Colonic mucosa (tissue), 4 donors: ENCODE measurements around the gene SCFD2. TPM values are rescaled to one million over a fixed set of nuclear protein-coding genes. Genes with fewer than 3 reads are reported as not detected.

Experiments used
- DNase-seq: peaks from one replicate; pipeline ENCODE4 v3.0.0-alpha.2; 2020
- H3K27ac ChIP-seq: fragments of 200-600 bp; one replicate; pipeline ENCODE4 v1.8.0; 2021
- H3K27me3 ChIP-seq: fragments of 200-600 bp; one replicate; pipeline ENCODE4 v1.8.0; 2021
- H3K36me3 ChIP-seq: fragments of 200-600 bp; one replicate; pipeline ENCODE4 v1.8.0; 2021
- H3K4me1 ChIP-seq: fragments of 200-600 bp; one replicate; pipeline ENCODE4 v1.8.0; 2021; ENCODE audit warnings: mild to moderate bottlenecking
- H3K4me3 ChIP-seq: fragments of 200-600 bp; one replicate; pipeline ENCODE4 v1.8.0; 2021
- H3K9ac ChIP-seq, 2 donors: one replicate each; pipeline ENCODE4 v1.7.0; 2013; ENCODE audit warnings: control low read depth in 2 of 2, low read depth in 2 of 2, low read length in 2 of 2
- H3K9me3 ChIP-seq: fragments of 200-600 bp; one replicate; pipeline ENCODE4 v1.8.0; 2021
- CTCF ChIP-seq: fragments of 200-600 bp; IDR thresholded peaks from one replicate; pipeline ENCODE4 v1.8.0; 2022; ENCODE audit warnings: antibody characterized with exemption, mild to moderate bottlenecking
- intact Hi-C: fragments of 100-400 bp; cut with DNase I; formaldehyde crosslinking; loops from one replicate; pipeline ENCODE4 v1.14.1; 2022
- total RNA-seq, 2 donors: library from RNA; stranded (reverse); fragmentation: NEBNext Ultra II Directional in 1 of 2; extraction: Animal tissue kit (Norgen Biotek cat#: 25700) in 1 of 2; gene quantifications; one replicate each; pipeline ENCODE4 v1.2.1, GENCODE V29; 2021
- donor health status: healthy.
- donor health status: DM: no; HTN: no; CAD: no.
- donor health status: DM: no; HTN: no; CAD: no.

Gene SCFD2
- total RNA-seq, 2 donors from 2014 or later: 11.5 to 29.4 TPM

- Histone ChIP-seq H3K9ac (no peak overlapping the region), H3K4me3 (no peak overlapping the region), H3K4me1 (no peaks in the 10 kb centered on the region), H3K36me3 (no peaks in the 10 kb centered on the region), H3K27me3 (no peaks in the 10 kb centered on the region), H3K27ac (no peak overlapping the region), H3K9me3 (no peaks in the 10 kb centered on the region)
- intact Hi-C loops: no loop called here
- no peak for DNase-seq
- no peak for TF ChIP-seq CTCF
Observed at GRCh38 chr4:52870225-52870624, 495.6 kb downstream of the SCFD2 start.

DNA sequence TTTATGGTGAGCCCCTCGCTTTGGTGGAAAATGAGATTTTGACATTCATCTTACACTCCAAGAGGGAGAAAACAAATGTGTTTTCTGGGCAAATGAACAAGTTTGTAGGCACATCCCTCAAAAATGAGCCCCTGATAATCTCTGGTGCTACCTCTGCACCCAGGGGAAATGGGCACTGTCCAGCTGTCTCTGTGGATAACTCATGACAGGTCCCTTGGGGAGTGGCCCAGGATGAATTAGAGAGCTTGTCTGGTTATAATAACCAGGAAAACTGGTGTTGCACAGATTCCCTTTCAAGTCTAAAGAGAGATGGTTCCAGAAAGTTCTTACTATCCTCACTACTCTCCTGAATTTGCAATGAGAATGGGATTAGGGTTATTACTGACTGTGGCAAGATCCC lies 496.2 kb downstream of the SCFD2 start:
- Histone ChIP-seq H3K4me3 (no peak overlapping the region), H3K27me3 (no peaks in the 10 kb centered on the region), H3K4me1 (no peaks in the 10 kb centered on the region), H3K36me3 (no peaks in the 10 kb centered on the region), H3K9ac (no peak overlapping the region), H3K9me3 (no peaks in the 10 kb centered on the region), H3K27ac (no peak overlapping the region)
- no peak for DNase-seq
- no peak for TF ChIP-seq CTCF
- intact Hi-C loops: no loop called here

GRCh38 chr4:52869196-52869595 lies 496.7 kb downstream of the SCFD2 start:
- H3K4me1 ChIP-seq: no peaks in the 10 kb centered on the region
- DNase-seq: peak; percentile 50
- H3K36me3 ChIP-seq: no peaks in the 10 kb centered on the region
- H3K9ac ChIP-seq: no peak overlapping the region
- intact Hi-C loops: no loop called here
- no peaks in the 10 kb centered on the region for H3K9me3 ChIP-seq
- no peak overlapping the region for H3K4me3 ChIP-seq
- no peaks in the 10 kb centered on the region for H3K27me3 ChIP-seq
- no peak overlapping the region for H3K27ac ChIP-seq
- no peak for TF ChIP-seq CTCF

DNA sequence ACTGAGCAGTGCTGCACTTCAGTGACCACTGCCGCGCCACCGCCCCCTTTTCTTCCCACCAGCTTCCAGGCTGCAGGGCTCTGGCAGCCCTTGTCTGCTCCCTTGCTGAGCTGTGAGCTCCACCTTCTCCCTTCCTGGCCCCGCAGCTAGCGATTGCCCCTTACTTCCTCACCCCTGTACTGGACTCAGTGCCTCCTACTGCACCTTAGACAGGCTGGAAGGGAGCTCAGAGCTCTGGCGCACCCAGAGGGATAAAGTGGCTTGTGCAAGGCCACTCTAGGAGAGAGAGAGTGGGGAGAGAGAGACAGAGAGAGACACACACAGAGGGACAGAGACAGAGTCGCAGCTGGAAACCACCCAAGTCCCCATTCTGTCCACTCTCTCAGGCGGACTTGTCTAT lies 497.7 kb downstream of the SCFD2 start:
- H3K4me3 ChIP-seq: no peak overlapping the region
- no peaks in the 10 kb centered on the region for H3K4me1 ChIP-seq
- H3K36me3 ChIP-seq: no peaks in the 10 kb centered on the region
- no peaks in the 10 kb centered on the region for H3K9me3 ChIP-seq
- DNase-seq: no peak
- intact Hi-C loops: no loop called here
- H3K27me3 ChIP-seq: no peaks in the 10 kb centered on the region
- H3K27ac ChIP-seq: no peak overlapping the region
- no peak overlapping the region for H3K9ac ChIP-seq
- TF ChIP-seq CTCF: no peak

- H3K4me3 ChIP-seq: no peak overlapping the region
- no peak for TF ChIP-seq CTCF
- H3K27ac ChIP-seq: no peak overlapping the region
- intact Hi-C loops: no loop called here
- H3K9ac ChIP-seq: no peak overlapping the region
- H3K4me1 ChIP-seq: no peaks in the 10 kb centered on the region
- H3K27me3 ChIP-seq: no peaks in the 10 kb centered on the region
- no peaks in the 10 kb centered on the region for H3K9me3 ChIP-seq
- no peaks in the 10 kb centered on the region for H3K36me3 ChIP-seq
- no peak for DNase-seq
Observed at GRCh38 chr4:52867163-52867562, 498.7 kb downstream of the SCFD2 start.

- intact Hi-C loops: no loop called here
- H3K4me3 ChIP-seq: no peak overlapping the region
- no peaks in the 10 kb centered on the region for H3K9me3 ChIP-seq
- no peaks in the 10 kb centered on the region for H3K36me3 ChIP-seq
- TF ChIP-seq CTCF: no peak
- no peaks in the 10 kb centered on the region for H3K27me3 ChIP-seq
- no peak overlapping the region for H3K27ac ChIP-seq
- no peak overlapping the region for H3K9ac ChIP-seq
- H3K4me1 ChIP-seq: no peaks in the 10 kb centered on the region
- DNase-seq: no peak
Observed at GRCh38 chr4:52866734-52867133, 499.1 kb downstream of the SCFD2 start.
